Fibroblast of pulmonary artery (primary cell): Measurements from ENCODE around the gene SLC66A2.

Experiments
- DNase-seq: peaks from one replicate; pipeline ENCODE4 v3.0.0-alpha.2; 2010; ENCODE audit warnings: low read depth
- H3K4me3 ChIP-seq: replicated peaks from 2 replicates; pipeline ENCODE4 v1.5.1; 2011; ENCODE audit warnings: low read depth, mild to moderate bottlenecking, control low read depth, low read length, moderate library complexity
- CTCF ChIP-seq: IDR thresholded peaks from 2 replicates; pipeline ENCODE4 v1.5.1; 2011; ENCODE audit warnings: mild to moderate bottlenecking, control low read depth, low read length, inconsistent platforms; ENCODE audit errors: missing control alignments

SLC66A2 gene

DNA sequence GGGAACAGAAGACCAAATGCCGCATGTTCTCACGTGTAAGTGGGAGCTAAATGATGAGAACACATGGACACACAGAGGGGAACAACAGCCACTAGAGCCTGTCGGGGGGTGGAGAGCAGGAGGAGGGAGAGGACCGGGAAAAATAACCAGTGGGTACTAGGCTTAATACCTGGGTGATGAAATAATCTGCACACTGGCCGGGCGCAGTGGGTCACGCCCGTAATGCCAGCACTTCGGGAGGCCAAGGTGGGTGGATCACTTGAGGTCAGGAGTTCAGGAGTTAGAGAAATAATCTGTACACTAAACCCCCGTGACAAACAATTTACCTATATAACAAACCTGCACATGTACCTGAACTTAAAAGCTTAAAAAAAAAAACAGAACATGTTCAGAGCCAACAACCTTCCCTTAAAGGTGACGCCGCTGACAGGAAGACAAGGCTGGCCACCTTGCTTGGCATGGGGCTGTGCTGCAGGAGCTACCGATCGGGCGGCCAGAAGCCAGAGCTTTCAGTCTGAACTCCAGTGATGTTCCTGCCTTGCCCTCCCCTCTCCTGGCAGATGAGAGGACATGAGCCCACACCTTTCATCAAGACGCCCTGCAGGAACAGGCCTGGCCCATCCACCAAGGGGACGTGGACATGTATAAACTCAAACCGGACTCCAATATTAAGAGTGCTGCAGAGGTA is 11.2 kb downstream of the SLC66A2 start:
- no peak for DNase-seq
- no peak overlapping the region for H3K4me3 ChIP-seq
- TF ChIP-seq CTCF = no peak

- no peak for TF ChIP-seq CTCF
Measured at GRCh38 chr18:79939096-79939495, 12.4 kb downstream of the SLC66A2 start.

GRCh38 chr18:79938196-79938595 is 13.3 kb downstream of the SLC66A2 start:
- TF ChIP-seq CTCF = no peak
- DNase-seq = no peak
- H3K4me3 ChIP-seq = no peak overlapping the region

More at GRCh38 chr18:79939096-79939495, 12.4 kb downstream of the SLC66A2 start:
- no peak for DNase-seq
- no peak overlapping the region for H3K4me3 ChIP-seq

- TF ChIP-seq CTCF = no peak
- H3K4me3 ChIP-seq = no peak overlapping the region
- no peak for DNase-seq
Measured at GRCh38 chr18:79937103-79937860, 14.2 kb downstream of the SLC66A2 start.

DNA sequence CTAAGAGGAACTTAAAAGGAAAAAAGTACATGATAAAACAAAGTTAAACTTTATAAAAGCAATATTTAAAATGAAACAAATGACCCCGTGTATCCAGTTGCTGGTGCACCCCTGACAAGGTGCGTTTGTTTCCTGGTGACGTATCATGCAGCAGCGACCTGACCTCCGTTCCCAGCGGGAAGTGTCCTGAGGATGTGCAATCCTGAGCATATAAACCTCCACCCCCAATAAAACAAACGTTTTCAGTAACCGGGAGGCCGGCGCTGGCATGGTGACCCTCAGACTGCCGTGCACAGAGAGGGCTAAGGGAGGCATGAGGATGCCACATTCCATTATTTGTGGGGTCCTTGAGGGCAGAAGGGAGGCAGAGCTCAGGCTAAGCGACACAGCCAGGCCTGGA is 14.8 kb downstream of the SLC66A2 start:
- no peak overlapping the region for H3K4me3 ChIP-seq
- no peak for TF ChIP-seq CTCF
- no peak for DNase-seq

DNA sequence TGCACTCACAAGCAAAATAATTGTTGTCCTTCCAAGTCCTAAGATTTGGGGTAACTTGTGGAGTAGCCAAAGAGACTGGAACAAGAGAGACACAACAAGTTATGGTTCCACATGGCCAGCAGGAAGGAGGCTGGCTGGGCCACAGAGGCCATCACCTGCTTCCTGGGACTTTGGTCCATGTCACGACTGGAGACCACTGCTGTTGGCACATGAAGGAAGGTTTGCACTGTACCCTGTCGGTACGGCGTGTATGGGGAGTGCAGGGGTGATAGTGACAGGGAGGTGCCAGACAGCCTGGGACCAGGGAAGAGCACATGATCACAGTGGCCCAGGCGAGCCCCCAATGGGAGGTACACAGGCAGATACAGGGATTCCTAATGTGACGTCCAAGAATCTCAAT is 15.5 kb downstream of the SLC66A2 start:
- DNase-seq = no peak
- no peak for TF ChIP-seq CTCF
- no peak overlapping the region for H3K4me3 ChIP-seq
